NCI-H524 treated with DMSO at 0.1 percent for 48 hours (cell line): ENCODE results near the gene ZNF585A.
A peak's percentile ranks its signal among the peaks of the same experiment; 100 is the strongest.
"Not testable (repeated sequence)": the region's sequence is repeated elsewhere in the genome, so short reads cannot be mapped to it uniquely, and the experiment has no call there.

Source experiments
- DNase-seq: peaks from one replicate; lab custom pipeline; 2025; lab: John Stamatoyannopoulos, UW

The ZNF585A gene

GRCh38 chr19:37172368-37173366 lies at the start of gene ZNF585A:
Gene ZNF585A (minus strand): TSS chr19:37172695. CDS start chr19:37169910, 2,785 bp downstream.
- peak; percentile 99 for DNase-seq

- no peak for DNase-seq
These were observed 48.6 kb upstream of the ZNF585A start for GRCh38 chr19:37221136-37221535.

- DNase-seq, result no peak
These were observed 47.9 kb upstream of the ZNF585A start for GRCh38 chr19:37220383-37220782.

DNA sequence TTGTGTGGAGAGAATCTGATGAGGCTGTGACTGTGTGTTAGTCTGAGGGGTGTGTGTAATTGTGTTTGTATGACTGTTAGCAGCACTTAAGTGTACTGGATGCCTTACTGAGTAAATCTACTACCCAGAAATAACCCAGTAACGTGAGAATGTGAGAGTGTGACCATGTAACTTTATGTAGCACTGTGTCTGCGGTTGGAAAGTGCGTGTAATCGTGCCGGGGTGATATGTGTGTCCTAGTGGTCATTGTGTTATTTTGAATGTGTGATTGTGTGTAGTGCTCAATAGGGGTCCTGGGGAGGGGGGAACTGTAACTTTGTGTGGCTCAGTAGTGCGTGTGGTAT lies 46.1 kb upstream of the ZNF585A start:
- DNase-seq, result no peak

DNA sequence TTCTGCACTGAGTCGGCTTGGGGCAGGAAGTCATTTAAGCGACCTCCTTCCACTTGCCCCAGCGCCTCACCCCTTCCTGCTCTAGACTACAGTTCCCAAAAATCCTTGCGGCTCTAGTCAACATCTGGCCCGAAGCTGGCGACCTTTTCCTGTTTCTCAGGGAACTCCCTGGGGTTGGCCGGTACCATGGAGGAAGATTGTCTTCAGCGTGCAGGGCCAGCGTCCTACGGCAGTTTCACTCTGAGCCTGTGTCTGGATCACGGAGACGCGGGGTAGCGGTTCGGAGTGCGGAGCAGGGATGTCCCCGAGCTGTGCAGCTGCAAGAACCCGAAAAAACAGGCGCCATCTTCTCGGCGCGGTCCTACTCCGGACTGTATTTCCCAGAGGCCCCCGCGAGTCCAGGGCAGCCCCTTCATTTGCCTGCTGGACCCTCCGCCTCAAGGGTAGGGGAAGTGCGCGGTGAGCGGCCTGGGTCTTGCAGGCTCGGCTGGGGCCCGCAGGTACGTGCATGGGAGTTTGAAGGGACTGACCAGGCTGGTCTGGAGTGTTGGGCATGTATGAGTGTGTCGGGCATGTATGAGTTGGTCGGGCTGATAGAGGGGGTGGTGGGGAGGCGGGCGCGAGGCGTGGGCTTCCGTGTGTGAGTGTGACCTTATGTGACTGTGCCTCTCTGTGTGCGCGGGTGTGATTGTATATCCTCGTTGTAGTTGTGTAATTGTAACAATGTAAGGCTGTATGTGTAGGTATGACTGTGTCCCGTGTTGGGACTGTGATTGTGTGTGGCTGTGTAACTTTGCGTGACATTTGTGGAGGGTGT lies 45.5 kb upstream of the ZNF585A start, which contains the start of gene ZNF383:
TSS of gene ZNF383 (plus strand) at position 440 of the 817 bp plus-strand sequence. CDS start 12,240 bp downstream, outside the sequence.
- DNase-seq, result peak; percentile 83

- no peak for DNase-seq
These were observed 44.9 kb upstream of the ZNF585A start for GRCh38 chr19:37217480-37217774.

DNA sequence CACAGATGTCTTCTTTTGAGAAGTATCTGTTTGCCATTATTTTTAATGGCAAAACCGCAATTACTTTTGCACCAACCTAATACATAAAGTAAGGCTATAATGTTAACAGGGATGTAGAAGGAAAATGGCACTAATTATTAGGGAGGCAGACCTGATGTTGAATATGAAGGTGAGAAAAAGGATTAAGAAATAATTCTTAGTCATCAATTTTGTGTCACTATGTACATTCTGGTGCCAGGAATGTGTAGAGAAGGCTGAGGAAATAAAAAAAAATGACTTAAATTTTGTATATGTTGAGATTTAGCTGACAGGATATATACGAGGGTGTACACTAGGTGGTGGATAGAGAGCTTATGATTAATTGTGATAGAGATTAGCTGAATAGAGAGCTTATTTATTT lies 25.3 kb upstream of the ZNF585A start:
- no peak for DNase-seq

DNA sequence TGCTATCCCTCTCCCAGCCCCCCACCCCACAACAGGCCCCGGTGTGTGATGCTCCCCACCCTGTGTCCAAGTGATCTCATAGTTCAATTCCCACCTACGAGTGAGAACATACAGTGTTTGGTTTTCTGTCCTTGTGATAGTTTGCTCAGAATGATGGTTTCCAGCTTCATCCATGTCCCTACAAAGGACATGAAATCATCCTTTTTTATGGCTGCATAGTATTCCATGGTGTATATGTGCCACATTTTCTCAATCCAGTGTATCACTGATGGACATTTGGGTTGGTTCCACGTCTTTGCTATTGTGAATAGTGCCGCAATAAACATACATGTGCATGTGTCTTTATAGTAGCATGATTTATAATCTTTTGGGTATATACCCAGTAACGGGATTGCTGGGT lies 24.6 kb upstream of the ZNF585A start:
- not testable (repeated sequence) for DNase-seq

DNA sequence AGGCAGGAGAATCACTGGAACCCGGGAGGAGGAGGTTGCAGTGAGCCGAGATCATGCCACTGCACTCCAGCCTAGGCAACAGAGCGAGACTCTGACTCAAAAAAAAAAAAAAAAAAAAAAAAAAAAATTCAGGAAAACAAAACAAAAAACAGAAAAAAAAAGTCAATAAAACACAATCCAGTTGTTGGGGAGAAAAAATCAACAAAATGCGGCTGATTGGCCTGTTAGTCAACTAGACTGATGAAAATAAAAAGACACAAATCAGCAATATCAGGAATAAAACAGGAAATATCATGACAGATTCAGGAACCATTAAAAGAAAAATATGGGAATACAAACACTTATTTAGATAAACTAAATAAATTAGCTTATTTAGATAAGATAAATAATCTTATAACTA lies 22.8 kb upstream of the ZNF585A start:
- DNase-seq, result not testable (repeated sequence)

GRCh38 chr19:37186071-37186470 lies 13.6 kb upstream of the ZNF585A start:
- DNase-seq, result not testable (repeated sequence)

GRCh38 chr19:37165635-37166034 lies 6.9 kb downstream of the ZNF585A start:
- no peak for DNase-seq

GRCh38 chr19:37160153-37160552 lies 12.3 kb downstream of the ZNF585A start:
- no peak for DNase-seq

DNA sequence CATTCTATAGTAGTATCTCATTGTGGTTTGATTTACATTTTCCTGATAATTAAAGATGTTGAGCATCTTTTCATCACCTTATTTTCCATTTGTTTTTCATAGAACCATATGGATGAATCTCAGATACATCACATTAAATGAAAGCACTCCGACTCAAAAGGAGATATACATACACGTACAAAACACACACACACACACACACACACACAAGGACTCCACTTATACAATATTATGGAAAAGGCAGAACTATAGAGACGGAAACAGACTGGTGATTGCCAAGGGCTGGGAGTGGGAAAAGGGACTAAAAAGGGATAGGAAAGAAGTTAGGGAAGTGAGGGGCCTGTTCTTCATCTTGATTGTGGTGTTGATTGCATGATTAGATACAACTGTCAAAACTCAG lies 24.3 kb downstream of the ZNF585A start:
- DNase-seq, result no peak

- DNase-seq, result no peak
These were observed 36.4 kb downstream of the ZNF585A start for GRCh38 chr19:37136111-37136510.

DNA sequence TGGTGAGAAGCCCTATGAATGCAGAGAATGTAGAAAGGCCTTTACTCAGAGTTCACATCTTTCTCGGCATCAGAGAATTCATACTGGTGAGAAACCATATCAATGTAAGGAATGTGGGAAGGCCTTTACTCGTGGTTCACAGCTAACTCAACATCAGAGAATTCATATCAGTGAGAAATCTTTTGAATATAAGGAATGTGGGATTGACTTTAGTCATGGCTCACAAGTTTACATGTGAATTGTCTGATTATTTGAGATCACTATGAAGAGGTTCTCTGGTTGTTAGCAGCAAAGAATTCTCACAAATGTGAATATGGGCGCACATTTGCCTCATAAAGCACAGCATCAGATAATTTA lies 43.7 kb downstream of the ZNF585A start:
- no peak for DNase-seq

DNA sequence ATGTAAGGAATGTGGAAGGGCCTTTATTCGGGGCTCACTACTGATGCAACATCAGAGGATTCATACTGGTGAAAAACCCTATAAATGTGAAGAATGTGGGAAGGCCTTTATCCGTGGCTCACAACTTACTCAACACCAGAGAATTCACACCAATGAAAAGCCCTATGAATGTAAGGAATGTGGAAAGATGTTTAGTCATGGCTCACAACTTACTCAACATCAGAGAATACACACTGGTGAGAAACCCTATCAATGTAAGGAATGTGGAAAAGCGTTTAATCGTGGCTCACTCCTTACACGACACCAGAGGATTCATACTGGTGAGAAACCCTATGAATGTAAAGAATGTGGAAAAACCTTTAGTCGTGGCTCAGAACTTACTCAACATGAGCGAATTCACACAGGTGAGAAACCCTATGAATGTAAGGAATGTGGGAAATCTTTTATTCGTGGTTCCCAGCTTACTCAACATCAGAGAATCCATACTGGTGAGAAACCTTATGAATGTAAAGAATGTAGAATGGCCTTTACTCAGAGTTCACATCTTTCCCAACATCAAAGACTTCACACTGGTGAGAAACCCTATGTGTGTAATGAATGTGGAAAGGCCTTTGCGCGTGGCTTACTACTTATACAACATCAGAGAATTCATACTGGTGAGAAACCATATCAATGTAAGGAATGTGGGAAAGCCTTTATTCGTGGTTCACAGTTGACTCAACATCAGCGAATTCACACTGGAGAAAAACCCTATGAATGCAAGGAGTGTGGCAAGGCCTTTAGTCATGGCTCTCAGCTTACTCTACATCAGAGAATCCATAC lies 44.3 kb downstream of the ZNF585A start:
- DNase-seq, result no peak

GRCh38 chr19:37122093-37122492 lies 50.4 kb downstream of the ZNF585A start:
- not testable (repeated sequence) for DNase-seq

GRCh38 chr19:37114001-37114400 lies 58.5 kb downstream of the ZNF585A start:
- no peak for DNase-seq

GRCh38 chr19:37111753-37112152 lies 60.7 kb downstream of the ZNF585A start:
- DNase-seq, result not testable (repeated sequence)

DNA sequence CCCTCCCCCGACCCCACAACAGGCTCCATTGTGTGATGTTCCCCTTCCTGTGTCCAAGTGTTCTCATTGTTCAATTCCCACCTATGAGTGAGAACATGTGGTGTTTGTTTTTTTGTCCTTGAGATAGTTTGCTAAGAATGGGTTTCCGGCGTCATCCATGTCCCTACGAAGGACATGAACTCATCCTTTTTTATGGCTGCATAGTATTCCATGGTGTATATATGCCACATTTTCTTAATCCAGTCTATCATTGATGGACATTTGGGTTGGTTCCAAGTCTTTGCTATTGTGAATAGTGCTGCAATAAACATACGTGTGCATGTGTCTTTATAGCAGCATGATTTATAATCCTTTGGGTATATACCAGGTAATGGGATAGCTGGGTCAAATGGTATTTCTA lies 68.4 kb downstream of the ZNF585A start:
- DNase-seq, result not testable (repeated sequence)

- no peak for DNase-seq
These were observed 73.9 kb downstream of the ZNF585A start for GRCh38 chr19:37098570-37098969.

DNA sequence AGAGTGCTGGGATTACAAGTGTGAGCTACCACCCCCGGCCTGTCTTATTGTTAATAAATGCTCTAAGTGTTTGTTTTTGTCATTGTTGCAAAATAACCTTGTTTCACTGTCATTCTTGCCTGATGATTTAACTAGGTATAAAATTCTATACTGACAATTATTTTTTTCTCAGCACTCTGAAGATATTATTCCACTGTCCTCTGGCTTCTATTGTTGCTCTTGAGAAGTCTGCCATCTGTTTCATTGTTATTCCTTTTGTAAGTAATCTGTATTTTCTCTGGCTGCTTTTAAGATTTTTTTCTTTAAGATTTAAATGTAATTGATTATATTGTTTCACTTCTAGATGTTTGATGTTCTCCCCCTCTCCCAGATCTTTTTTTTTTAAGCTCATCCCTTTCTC lies 76.6 kb downstream of the ZNF585A start:
- DNase-seq, result no peak
